A673 (cell line): ENCODE results near the gene CDC42BPG. TPM values are rescaled to one million over a fixed set of nuclear protein-coding genes. Genes with fewer than 3 reads are reported as not detected.
A peak's percentile ranks its signal among the peaks of the same experiment; 100 is the strongest.

Experiments used
- BruUV-seq: library from RNA; stranded (reverse); fragments of 400-500 nt; replicated peaks from 2 replicates; lab custom pipeline; 2021; lab: Mats Ljungman, UMichigan
- CTCF ChIA-PET: fragments of 300-600 bp; sonication (Branson Sonifier 250); formaldehyde crosslinking; loops from one replicate; lab custom pipeline; 2022; ENCODE audit warnings: antibody characterized with exemption; lab: Charles Lee
- POLR2A ChIA-PET: fragments of 300-600 bp; sonication (Branson Sonifier 250); formaldehyde crosslinking; loops from one replicate; lab custom pipeline; 2022; ENCODE audit warnings: antibody characterized with exemption; ENCODE audit not compliant: low non-redundant PET; lab: Charles Lee
- DNase-seq: peaks from one replicate; pipeline ENCODE4 v3.0.0-alpha.2; 2015; ENCODE audit warnings: low spot score
- H3K27ac ChIP-seq: fragments of 200-600 bp; sonication (generic); 2 replicates; pipeline ENCODE4 v1.5.1; 2016; ENCODE audit warnings: mixed run types, low read depth, mild to moderate bottlenecking, mixed read lengths, antibody characterized with exemption, low read length; ENCODE audit not compliant: poor library complexity, severe bottlenecking
- H3K27me3 ChIP-seq: fragments of 200-600 bp; sonication (generic); replicated peaks from 2 replicates; pipeline ENCODE4 v1.6.1; 2017; ENCODE audit warnings: mixed run types, low read depth, mild to moderate bottlenecking, mixed read lengths, antibody characterized with exemption, low read length; ENCODE audit not compliant: insufficient read depth, poor library complexity
- H3K36me3 ChIP-seq: fragments of 200-600 bp; sonication (generic); 2 replicates; pipeline ENCODE4 v1.6.1; 2016; ENCODE audit warnings: mixed run types, mild to moderate bottlenecking, mixed read lengths, antibody characterized with exemption, low read length; ENCODE audit not compliant: insufficient read depth, poor library complexity, severe bottlenecking
- H3K4me1 ChIP-seq: fragments of 200-600 bp; sonication (generic); 2 replicates; pipeline ENCODE4 v1.6.1; 2017; ENCODE audit warnings: mixed run types, mild to moderate bottlenecking, mixed read lengths, antibody characterized with exemption, low read length; ENCODE audit not compliant: insufficient read depth, poor library complexity, severe bottlenecking
- H3K4me3 ChIP-seq: fragments of 200-600 bp; sonication (generic); 2 replicates; pipeline ENCODE4 v1.5.1; 2016; ENCODE audit warnings: low read depth, mixed run types, mild to moderate bottlenecking, mixed read lengths, low read length; ENCODE audit not compliant: poor library complexity, severe bottlenecking
- H3K9me3 ChIP-seq: fragments of 200-600 bp; sonication (generic); 2 replicates; pipeline ENCODE4 v1.6.1; 2016; ENCODE audit warnings: mixed run types, low read depth, mild to moderate bottlenecking, mixed read lengths, antibody characterized with exemption, low read length; ENCODE audit not compliant: poor library complexity, severe bottlenecking
- EZH2 ChIP-seq: fragments of 200-600 bp; sonication (generic); IDR thresholded peaks from 2 replicates; pipeline ENCODE4 v1.6.1; 2017; ENCODE audit warnings: borderline replicate concordance, low read depth, mild to moderate bottlenecking, mixed read lengths, antibody characterized with exemption, low read length; ENCODE audit not compliant: poor library complexity, severe bottlenecking
- intact Hi-C: fragments of 100-400 bp; cut with micrococcal nuclease; formaldehyde crosslinking; loops from one replicate; pipeline ENCODE4 v1.10.0; 2022; ENCODE audit not compliant: unreplicated experiment
- total RNA-seq: library from RNA; stranded (reverse); gene quantifications from 2 replicates; pipeline ENCODE4 v1.2.3, GENCODE V29; 2021
- TF ChIP-seq, protein P1 (sequence below): fragments of 300-800, 200-600 bp; sonication (generic); conservative IDR thresholded peaks from 2 replicates; pipeline ENCODE4 v1.5.1; 2017; ENCODE audit warnings: low read depth, mild to moderate bottlenecking, antibody characterized with exemption, low read length, moderate library complexity, mixed read lengths

Gene CDC42BPG
- total RNA-seq, 1 experiment from 2014 or later, result 4.6 TPM

DNA sequence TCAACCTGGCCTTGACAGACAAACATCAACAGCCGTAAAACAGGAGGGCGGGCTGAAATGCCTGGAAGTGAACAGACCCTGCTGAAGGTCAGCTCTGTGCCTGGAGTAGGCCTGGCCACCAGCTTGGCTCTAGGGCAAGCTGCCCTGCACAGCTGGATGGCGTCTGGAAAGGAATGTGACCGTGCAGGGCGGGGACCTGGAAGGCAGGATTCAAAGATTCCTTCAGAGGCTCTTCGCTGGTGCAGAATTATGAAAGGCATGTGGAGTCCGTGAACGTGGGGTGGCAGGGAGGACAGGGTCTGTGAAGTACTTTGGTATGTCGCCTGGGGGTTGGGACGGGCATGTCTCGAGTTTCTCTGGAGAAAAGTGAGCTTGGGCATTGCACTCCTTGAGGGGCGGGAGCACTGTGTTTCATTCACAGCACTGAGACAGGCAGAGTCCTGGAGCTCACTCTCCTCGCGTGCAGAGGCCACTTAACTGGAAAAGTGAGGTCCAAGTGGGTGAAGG, 32.4 kb upstream of the CDC42BPG start:
- DNase-seq, result no peak
- no peak for TF ChIP-seq EZH2
- TF ChIP-seq, protein P1, sequence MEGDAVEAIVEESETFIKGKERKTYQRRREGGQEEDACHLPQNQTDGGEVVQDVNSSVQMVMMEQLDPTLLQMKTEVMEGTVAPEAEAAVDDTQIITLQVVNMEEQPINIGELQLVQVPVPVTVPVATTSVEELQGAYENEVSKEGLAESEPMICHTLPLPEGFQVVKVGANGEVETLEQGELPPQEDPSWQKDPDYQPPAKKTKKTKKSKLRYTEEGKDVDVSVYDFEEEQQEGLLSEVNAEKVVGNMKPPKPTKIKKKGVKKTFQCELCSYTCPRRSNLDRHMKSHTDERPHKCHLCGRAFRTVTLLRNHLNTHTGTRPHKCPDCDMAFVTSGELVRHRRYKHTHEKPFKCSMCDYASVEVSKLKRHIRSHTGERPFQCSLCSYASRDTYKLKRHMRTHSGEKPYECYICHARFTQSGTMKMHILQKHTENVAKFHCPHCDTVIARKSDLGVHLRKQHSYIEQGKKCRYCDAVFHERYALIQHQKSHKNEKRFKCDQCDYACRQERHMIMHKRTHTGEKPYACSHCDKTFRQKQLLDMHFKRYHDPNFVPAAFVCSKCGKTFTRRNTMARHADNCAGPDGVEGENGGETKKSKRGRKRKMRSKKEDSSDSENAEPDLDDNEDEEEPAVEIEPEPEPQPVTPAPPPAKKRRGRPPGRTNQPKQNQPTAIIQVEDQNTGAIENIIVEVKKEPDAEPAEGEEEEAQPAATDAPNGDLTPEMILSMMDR, result no peak
- H3K4me1 ChIP-seq, result peaks cover 17% of the 10 kb centered on the region
- ChIA-PET POLR2A (no interaction called here), CTCF (interaction anchor here (2.1 kb wide), 1 partner anchor 11 kb away, joined by 8 read pairs; no protein-coding TSS in a partner anchor)
- TSS peak; percentile 31 for BruUV-seq
- peaks cover 13% of the 10 kb centered on the region for H3K36me3 ChIP-seq
- no peaks in the 10 kb centered on the region for H3K9me3 ChIP-seq
- H3K4me3 ChIP-seq, result peak overlapping the region; percentile 79
- H3K27me3 ChIP-seq, result no peaks in the 10 kb centered on the region
- intact Hi-C loops, result no loop called here
- no peak overlapping the region for H3K27ac ChIP-seq

GRCh38 chr11:64876229-64876750, 31.8 kb upstream of the CDC42BPG start:
- POLR2A ChIA-PET, result no interaction called here
- TF ChIP-seq, protein P1, result no peak
- no peak for TF ChIP-seq EZH2
- Histone ChIP-seq H3K27ac (no peak overlapping the region), H3K36me3 (peaks cover 14% of the 10 kb centered on the region), H3K9me3 (no peaks in the 10 kb centered on the region), H3K4me1 (peaks cover 17% of the 10 kb centered on the region), H3K27me3 (no peaks in the 10 kb centered on the region), H3K4me3 (no peak overlapping the region)
- BruUV-seq, result no TSS peak
- no peak for DNase-seq
- CTCF ChIA-PET, result no interaction called here
- intact Hi-C loops, result no loop called here

- no peak overlapping the region for H3K27ac ChIP-seq
- H3K36me3 ChIP-seq, result peaks cover 14% of the 10 kb centered on the region
- intact Hi-C loops, result no loop called here
- no peaks in the 10 kb centered on the region for H3K9me3 ChIP-seq
- TF ChIP-seq, protein P1, result no peak
- TF ChIP-seq EZH2, result no peak
- BruUV-seq, result no TSS peak
- POLR2A ChIA-PET, result interaction anchor here (0.6 kb wide), 1 partner anchor 200 kb away, joined by 3 read pairs; no protein-coding TSS in a partner anchor
- CTCF ChIA-PET, result no interaction called here
- H3K4me3 ChIP-seq, result no peak overlapping the region
- no peaks in the 10 kb centered on the region for H3K27me3 ChIP-seq
- H3K4me1 ChIP-seq, result peaks cover 17% of the 10 kb centered on the region
- no peak for DNase-seq
Measured at GRCh38 chr11:64875369-64876228, 31.1 kb upstream of the CDC42BPG start.
